Body of pancreas (tissue), 4 donors: ENCODE results near the gene ST6GALNAC6. TPM values are rescaled to one million over a fixed set of nuclear protein-coding genes. Genes with fewer than 3 reads are reported as not detected.
"Not testable (repeated sequence)": the region's sequence is repeated elsewhere in the genome, so short reads cannot be mapped to it uniquely, and the experiment has no call there.

Experiments
- ATAC-seq: fragments of 150-250 bp; one replicate; pipeline ENCODE4 v1.9.1; 2016
- DNase-seq, 4 donors: peaks; one replicate each; pipeline ENCODE4 v3.0.0-alpha.2; 2019
- H3K27ac ChIP-seq, 4 donors: fragments of 200-600 bp; sonication (generic); 1 replicate in 3 of 4; 2 replicates in 1 of 4; pipeline versions ENCODE4 v1.5.1 to v1.6.1; 2016 to 2019; ENCODE audit warnings: mild to moderate bottlenecking in 1 of 4, mixed read lengths in 1 of 4, moderate library complexity in 1 of 4
- H3K27me3 ChIP-seq, 2 donors: fragments of 200-600 bp; sonication (generic); one replicate each; pipeline ENCODE4 v1.6.0; 2016; ENCODE audit warnings: mild to moderate bottlenecking in 1 of 2
- H3K36me3 ChIP-seq, 2 donors: fragments of 200-600 bp; sonication (generic); replicated peaks in 1 of 2; 2 replicates each; pipeline ENCODE4 v1.5.1; 2016; ENCODE audit warnings: low read depth in 2 of 2; ENCODE audit not compliant: insufficient read depth in 1 of 2
- H3K4me1 ChIP-seq: fragments of 200-600 bp; sonication (generic); one replicate; pipeline ENCODE4 v1.6.0; 2016
- H3K4me3 ChIP-seq, 2 donors: fragments of 200-600 bp; sonication (generic); 1 replicate in 1 of 2; 2 replicates in 1 of 2; pipeline ENCODE4 v1.5.1; 2016 to 2019
- H3K9me3 ChIP-seq, 3 donors: fragments of 200-600 bp; sonication (generic); 1 replicate in 2 of 3; 2 replicates in 1 of 3; pipeline ENCODE4 v1.5.1; 2016
- POLR2A ChIP-seq, 3 donors: fragments of 450-650 bp; IDR thresholded peaks; one replicate each; pipeline ENCODE4 v1.6.1; 2016; ENCODE audit warnings: antibody characterized with exemption in 3 of 3, mild to moderate bottlenecking in 2 of 3
- WGBS, 2 donors: methylation state at CpG; one replicate each; pipeline ENCODE4 v1.1.5; 2017; 5-methylcytosine and 5-hydroxymethylcytosine counted together
- intact Hi-C: fragments of 100-400 bp; cut with DNase I; formaldehyde crosslinking; loops from one replicate; pipeline ENCODE4 v1.15.1; 2023
- total RNA-seq, 2 donors: library from RNA; depleted of rRNA; stranded (reverse); fragments of >200 nt; gene quantifications; one replicate each; pipeline ENCODE4 v1.1.0, GENCODE V29; 2016
- TF ChIP-seq, protein P1 (sequence below), 7 experiments: fragments of 450-650 bp in 4 of 7; fragments of 200-600 bp in 3 of 7; sonication (generic) in 3 of 7; IDR thresholded peaks; one replicate each; pipeline ENCODE4 v1.5.1; 2016 to 2019; ENCODE audit warnings: antibody characterized with exemption in 7 of 7

Gene ST6GALNAC6
- total RNA-seq, 2 donors from 2014 or later = 46.1 to 66.7 TPM

DNA sequence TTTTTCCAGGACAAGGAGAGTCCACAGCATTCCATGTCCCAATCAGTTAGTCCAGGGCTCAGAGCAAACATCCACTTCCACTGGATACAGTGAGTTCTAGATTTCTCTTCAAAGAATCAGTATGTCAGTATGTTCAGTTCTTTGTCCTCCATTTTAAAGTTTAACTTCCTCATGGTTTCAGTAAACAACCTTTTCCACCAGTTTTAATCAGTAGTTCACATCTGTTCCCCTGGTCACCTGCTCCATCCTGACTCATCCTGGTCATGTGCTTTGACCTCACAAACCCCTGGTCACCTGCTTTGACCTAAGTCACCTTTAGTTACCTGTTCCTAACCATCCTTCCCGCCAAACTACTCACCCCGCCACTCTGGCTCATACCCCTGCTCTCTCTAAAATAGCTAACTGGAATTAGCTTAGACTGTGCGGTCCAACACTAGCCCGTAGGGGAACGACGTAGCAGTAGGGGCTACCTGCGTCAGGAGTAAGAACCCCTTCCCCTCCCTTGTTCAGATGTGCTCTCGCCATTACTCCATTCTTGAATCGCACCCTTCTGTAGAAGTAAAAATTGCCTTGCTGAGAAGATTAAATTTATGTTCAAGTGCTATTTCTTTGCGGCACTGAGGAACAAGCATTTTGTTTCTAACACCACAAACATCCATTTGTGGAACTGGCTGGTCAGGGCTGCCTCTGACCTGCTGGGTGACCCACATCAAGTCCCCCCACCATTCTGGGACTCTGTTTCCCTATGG is 50.5 kb downstream of the ST6GALNAC6 start:
- Histone ChIP-seq H3K36me3 (no peaks in the 10 kb centered on the region), H3K9me3 (peaks cover 0 to 7% (median 0%) of the 10 kb centered on the region in 3 donors), H3K4me1 (peaks cover 12% of the 10 kb centered on the region), H3K27me3 (no peaks in the 10 kb centered on the region), H3K27ac (no peak overlapping the region), H3K4me3 (no peak overlapping the region)
- TF ChIP-seq, protein P1, sequence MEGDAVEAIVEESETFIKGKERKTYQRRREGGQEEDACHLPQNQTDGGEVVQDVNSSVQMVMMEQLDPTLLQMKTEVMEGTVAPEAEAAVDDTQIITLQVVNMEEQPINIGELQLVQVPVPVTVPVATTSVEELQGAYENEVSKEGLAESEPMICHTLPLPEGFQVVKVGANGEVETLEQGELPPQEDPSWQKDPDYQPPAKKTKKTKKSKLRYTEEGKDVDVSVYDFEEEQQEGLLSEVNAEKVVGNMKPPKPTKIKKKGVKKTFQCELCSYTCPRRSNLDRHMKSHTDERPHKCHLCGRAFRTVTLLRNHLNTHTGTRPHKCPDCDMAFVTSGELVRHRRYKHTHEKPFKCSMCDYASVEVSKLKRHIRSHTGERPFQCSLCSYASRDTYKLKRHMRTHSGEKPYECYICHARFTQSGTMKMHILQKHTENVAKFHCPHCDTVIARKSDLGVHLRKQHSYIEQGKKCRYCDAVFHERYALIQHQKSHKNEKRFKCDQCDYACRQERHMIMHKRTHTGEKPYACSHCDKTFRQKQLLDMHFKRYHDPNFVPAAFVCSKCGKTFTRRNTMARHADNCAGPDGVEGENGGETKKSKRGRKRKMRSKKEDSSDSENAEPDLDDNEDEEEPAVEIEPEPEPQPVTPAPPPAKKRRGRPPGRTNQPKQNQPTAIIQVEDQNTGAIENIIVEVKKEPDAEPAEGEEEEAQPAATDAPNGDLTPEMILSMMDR (IDR thresholded peaks at IDR 0.05) = no peak
- no peak for TF ChIP-seq POLR2A (IDR thresholded peaks at IDR 0.05)
- DNase-seq = no peak
- intact Hi-C loops = no loop called here
- ATAC-seq = no peak
- WGBS, 2 donors = 84 to 95% methylated on average over 10 of the region's 10 CpGs

- H3K27me3 ChIP-seq = no peaks in the 10 kb centered on the region
- ATAC-seq (no peak), DNase-seq (no peak)
- intact Hi-C loops = no loop called here
- peaks cover 0 to 7% (median 0%) of the 10 kb centered on the region in 3 donors for H3K9me3 ChIP-seq
- H3K27ac ChIP-seq = peak overlapping the region in 2 of 4 donors; percentile 53 to 65
- H3K4me3 ChIP-seq = no peak overlapping the region
- peaks cover 12% of the 10 kb centered on the region for H3K4me1 ChIP-seq
- H3K36me3 ChIP-seq = no peaks in the 10 kb centered on the region
- 81 to 83% methylated on average over 11 to 12 of the region's 12 CpGs for WGBS, 2 donors
- TF ChIP-seq, protein P1 (IDR thresholded peaks at IDR 0.05) = no peak
- TF ChIP-seq POLR2A (IDR thresholded peaks at IDR 0.05) = no peak
Observed at GRCh38 chr9:127847833-127848755, 51.3 kb downstream of the ST6GALNAC6 start.

DNA sequence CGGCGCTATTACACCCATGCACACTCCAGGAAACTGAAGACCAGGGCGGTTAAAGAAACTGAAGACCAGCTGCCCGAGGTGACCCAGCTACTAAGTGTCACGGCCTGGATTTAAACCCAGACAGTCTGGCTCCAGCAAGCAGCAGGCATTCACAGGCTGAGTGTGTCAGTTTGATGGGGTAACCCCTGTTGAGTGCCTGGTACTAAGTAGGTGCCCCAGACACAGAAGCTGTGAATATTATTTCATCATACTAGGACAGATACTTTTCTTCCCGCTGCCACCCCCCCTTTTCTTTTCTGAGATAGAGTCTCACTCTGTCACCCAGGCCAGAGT is 52.3 kb downstream of the ST6GALNAC6 start:
- Histone ChIP-seq H3K27me3 (no peaks in the 10 kb centered on the region), H3K27ac (peak overlapping the region in 3 of 4 donors; percentile 15 to 65 (median 53)), H3K4me1 (peaks cover 12% of the 10 kb centered on the region), H3K36me3 (no peaks in the 10 kb centered on the region), H3K9me3 (peaks cover 0 to 7% (median 0%) of the 10 kb centered on the region in 3 donors), H3K4me3 (no peak overlapping the region)
- peak; percentile 17 for ATAC-seq
- DNase-seq = peak in 1 of 4 donors; percentile 17
- intact Hi-C loops = no loop called here
- 45 to 55% methylated on average over 2 to 6 of the region's 6 CpGs for WGBS, 2 donors
- TF ChIP-seq, protein P1 (IDR thresholded peaks at IDR 0.05) = no peak
- no peak for TF ChIP-seq POLR2A (IDR thresholded peaks at IDR 0.05)

GRCh38 chr9:127846443-127847177 is 52.8 kb downstream of the ST6GALNAC6 start:
- Histone ChIP-seq H3K27me3 (no peaks in the 10 kb centered on the region), H3K4me1 (peaks cover 12% of the 10 kb centered on the region), H3K9me3 (peaks cover 0 to 7% (median 0%) of the 10 kb centered on the region in 3 donors), H3K36me3 (no peaks in the 10 kb centered on the region), H3K4me3 (no peak overlapping the region), H3K27ac (peak overlapping the region in 3 of 4 donors; percentile 15 to 65 (median 53))
- DNase-seq (peak in 3 of 4 donors; percentile 33 to 42 (median 41)), ATAC-seq (peak; percentile 51)
- TF ChIP-seq, protein P1 (IDR thresholded peaks at IDR 0.05) = no peak
- TF ChIP-seq POLR2A (IDR thresholded peaks at IDR 0.05) = no peak
- 39 to 49% methylated on average over 16 to 18 of the region's 18 CpGs for WGBS, 2 donors
- intact Hi-C loops = no loop called here

GRCh38 chr9:127845619-127846018 is 53.8 kb downstream of the ST6GALNAC6 start:
- intact Hi-C loops, H3K4me3 ChIP-seq, H3K36me3 ChIP-seq, DNase-seq, H3K27me3 ChIP-seq, ATAC-seq, H3K9me3 ChIP-seq: not testable (repeated sequence)
- Histone ChIP-seq H3K27ac (peak overlapping the region in 3 of 4 donors; percentile 0 to 65 (median 53)), H3K4me1 (peaks cover 15% of the 10 kb centered on the region)
- WGBS, 2 donors = 93 to 95% methylated on average over 3 to 4 of the region's 4 CpGs
